Fibroblast of skin of left quadriceps (primary cell): Measurements from ENCODE around the gene WNT1.

Experiments used
- DNase-seq, 2 experiments: peaks; one replicate each; pipeline ENCODE4 v3.0.0-alpha.2; 2013; ENCODE audit warnings: low read depth in 2 of 2

The WNT1 gene

GRCh38 chr12:49028666-49029275, 50.6 kb downstream of the WNT1 start:
- DNase-seq: no peak

- no peak for DNase-seq
Observed at GRCh38 chr12:49030119-49030518, 52.0 kb downstream of the WNT1 start.

GRCh38 chr12:49030714-49031572, 52.8 kb downstream of the WNT1 start:
- no peak for DNase-seq

- DNase-seq: no peak
Observed at GRCh38 chr12:49031573-49032161, 53.5 kb downstream of the WNT1 start.
